GM12872 (cell line): Measurements from ENCODE around the gene FREM3.

Experiments
- TF ChIP-seq, protein P1 (sequence below): IDR thresholded peaks from 3 replicates; pipeline ENCODE4 v1.5.1; 2011; ENCODE audit warnings: low read depth, mild to moderate bottlenecking, low read length, moderate library complexity; ENCODE audit not compliant: insufficient read depth

Gene FREM3

GRCh38 chr4:143721317-143721716 is 20.8 kb upstream of the FREM3 start:
- TF ChIP-seq, protein P1, sequence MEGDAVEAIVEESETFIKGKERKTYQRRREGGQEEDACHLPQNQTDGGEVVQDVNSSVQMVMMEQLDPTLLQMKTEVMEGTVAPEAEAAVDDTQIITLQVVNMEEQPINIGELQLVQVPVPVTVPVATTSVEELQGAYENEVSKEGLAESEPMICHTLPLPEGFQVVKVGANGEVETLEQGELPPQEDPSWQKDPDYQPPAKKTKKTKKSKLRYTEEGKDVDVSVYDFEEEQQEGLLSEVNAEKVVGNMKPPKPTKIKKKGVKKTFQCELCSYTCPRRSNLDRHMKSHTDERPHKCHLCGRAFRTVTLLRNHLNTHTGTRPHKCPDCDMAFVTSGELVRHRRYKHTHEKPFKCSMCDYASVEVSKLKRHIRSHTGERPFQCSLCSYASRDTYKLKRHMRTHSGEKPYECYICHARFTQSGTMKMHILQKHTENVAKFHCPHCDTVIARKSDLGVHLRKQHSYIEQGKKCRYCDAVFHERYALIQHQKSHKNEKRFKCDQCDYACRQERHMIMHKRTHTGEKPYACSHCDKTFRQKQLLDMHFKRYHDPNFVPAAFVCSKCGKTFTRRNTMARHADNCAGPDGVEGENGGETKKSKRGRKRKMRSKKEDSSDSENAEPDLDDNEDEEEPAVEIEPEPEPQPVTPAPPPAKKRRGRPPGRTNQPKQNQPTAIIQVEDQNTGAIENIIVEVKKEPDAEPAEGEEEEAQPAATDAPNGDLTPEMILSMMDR = no peak

DNA sequence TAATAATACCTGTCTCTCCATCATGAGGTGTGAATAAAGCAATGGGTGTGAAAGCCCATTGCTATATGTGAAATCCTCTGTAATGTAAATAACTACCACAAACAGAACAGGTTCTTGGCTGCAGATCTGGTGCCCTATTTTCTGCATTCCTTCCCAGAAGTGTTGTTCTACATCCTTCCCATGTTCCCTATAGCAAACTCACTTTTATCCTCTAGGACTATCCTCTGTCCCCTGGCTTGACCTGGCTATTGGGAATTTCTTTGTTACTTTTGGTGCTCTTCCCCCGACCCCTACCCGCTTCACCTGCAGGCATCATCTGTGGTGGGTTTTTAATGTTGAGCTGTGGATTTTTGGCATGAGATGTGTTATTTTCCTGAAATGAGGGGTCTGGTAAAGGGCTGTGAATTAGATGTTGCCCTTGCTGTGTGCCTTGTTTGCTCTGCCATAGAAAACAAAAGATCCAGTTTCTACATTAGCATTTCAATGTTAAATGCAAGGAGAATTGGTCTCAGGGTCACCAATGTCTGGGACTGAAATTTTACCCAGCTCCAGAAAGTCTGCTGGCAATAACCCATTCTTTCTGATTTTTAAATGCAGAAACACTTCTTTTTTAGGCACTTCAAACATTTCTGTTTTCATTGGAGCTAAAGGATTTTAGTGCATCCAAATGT is 13.6 kb upstream of the FREM3 start:
- TF ChIP-seq, protein P1 = no peak

DNA sequence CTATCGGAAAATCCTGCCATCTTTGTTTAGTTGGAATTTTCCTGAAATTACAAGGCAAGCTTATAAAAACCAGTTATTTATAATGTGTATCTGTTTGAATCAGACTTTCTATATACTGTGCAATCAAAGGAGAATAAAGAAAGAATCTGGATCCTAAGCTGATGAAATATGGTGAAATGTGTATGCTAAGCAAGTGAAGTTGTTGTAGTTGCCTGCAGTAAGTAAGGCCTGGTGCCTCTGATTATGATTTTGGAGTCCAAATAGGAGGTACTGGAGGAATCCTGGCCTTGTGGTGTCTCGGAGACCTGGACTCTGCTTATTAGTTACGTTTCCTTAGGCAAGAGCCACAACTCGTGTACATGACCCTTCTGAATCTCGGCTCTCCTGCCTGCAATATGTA is 13.1 kb upstream of the FREM3 start:
- TF ChIP-seq, protein P1 = no peak

DNA sequence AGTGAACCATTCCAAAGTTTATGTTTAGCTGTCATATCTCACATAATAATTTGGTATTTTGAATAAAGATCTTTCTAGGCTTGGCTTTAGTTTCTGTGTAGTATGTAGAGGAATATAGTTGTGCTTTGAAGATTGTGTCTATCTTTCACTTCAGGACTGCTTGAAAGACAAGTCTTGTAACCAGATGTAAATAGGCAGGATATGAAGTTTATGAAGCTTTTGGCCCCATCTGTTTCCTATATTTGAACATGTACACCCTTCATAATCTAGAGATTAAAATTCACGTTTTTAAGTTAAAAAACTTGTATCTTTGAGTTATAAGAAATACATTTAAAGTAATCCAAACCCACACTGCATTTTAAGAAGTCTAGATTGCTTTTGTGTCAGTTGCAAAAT is 11.7 kb upstream of the FREM3 start:
- TF ChIP-seq, protein P1 = no peak

DNA sequence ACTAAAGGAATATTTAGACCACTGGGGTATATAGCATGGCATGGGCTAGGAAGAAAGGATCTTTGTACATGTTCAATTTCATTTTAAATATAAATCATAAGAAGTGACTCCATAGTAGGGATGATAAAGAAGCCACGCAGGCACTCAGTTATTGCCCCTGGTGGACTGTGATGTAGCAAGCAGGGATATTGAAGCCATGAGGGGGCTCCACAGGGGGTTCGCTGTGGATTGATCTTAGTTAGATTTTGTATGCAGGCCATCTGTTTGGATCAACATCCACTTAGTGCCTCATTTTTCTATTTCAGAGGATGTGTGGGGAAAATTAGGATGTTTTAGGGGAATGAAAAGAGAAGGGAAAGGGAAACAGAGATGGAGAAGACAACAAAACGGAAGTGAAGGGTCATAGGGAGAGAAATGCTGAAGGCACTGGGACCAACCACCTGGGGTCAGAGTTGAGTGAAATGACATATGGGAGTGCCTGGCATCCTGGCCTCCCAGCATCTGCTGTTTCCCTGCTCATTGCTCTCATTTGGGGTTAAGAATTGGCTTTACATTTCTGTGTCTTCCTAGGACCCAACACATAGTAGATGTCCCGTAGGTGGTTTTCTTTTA is 11.2 kb upstream of the FREM3 start:
- TF ChIP-seq, protein P1 = no peak

GRCh38 chr4:143701365-143701764 is 890 bp upstream of the FREM3 start:
- TF ChIP-seq, protein P1 = no peak

GRCh38 chr4:143700046-143700415 is 444 bp downstream of the FREM3 start:
- TF ChIP-seq, protein P1 = no peak
